Body of pancreas (tissue), 4 donors: ENCODE data around the gene MT3.

Source experiments
- POLR2A ChIP-seq, 3 donors: fragments of 450-650 bp; IDR thresholded peaks; one replicate each; pipeline ENCODE4 v1.6.1; 2016; ENCODE audit warnings: antibody characterized with exemption in 3 of 3, mild to moderate bottlenecking in 2 of 3
- TF ChIP-seq, protein P1 (sequence below), 7 experiments: fragments of 450-650 bp in 4 of 7; fragments of 200-600 bp in 3 of 7; sonication (generic) in 3 of 7; IDR thresholded peaks; one replicate each; pipeline ENCODE4 v1.5.1; 2016 to 2019; ENCODE audit warnings: antibody characterized with exemption in 7 of 7

DNA sequence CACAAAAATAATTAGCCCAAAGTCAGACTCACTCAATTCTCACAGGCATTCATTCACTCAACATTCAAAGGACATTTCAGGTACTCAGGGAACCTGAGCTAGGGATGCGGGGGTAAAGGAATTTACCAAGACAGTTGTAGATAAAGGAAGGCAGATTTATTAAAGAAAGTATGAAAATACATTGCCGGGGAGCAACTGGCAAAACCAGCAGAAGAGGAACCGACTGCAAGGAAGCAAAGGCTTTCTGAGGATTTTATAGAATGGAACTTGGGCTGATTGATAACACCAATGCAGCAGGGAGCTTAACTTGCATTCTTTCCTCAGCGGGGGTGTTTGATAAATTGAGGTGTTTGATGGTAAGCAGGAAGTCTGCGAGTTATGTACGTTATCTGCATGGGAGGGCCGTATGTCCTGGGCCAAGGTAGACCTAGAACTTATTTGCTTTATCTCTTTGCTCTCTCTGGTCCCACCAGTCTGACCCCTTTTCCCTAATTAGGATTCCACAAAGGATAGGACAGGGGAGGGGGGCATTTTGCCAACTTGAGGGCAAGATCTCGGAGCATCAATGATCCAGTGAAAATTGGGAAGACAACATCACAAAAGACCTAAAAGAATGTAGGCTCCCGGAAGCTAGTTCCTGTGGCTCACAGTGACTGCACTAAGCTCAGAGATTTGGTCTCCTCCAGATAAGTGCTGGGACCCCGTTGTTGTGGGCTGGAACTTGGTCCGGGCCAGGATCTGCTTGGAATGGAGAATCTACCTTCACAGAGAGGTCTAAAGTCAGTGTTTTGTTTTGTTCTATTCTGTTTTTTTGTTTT, 5.8 kb upstream of the MT3 start:
- TF ChIP-seq, protein P1, sequence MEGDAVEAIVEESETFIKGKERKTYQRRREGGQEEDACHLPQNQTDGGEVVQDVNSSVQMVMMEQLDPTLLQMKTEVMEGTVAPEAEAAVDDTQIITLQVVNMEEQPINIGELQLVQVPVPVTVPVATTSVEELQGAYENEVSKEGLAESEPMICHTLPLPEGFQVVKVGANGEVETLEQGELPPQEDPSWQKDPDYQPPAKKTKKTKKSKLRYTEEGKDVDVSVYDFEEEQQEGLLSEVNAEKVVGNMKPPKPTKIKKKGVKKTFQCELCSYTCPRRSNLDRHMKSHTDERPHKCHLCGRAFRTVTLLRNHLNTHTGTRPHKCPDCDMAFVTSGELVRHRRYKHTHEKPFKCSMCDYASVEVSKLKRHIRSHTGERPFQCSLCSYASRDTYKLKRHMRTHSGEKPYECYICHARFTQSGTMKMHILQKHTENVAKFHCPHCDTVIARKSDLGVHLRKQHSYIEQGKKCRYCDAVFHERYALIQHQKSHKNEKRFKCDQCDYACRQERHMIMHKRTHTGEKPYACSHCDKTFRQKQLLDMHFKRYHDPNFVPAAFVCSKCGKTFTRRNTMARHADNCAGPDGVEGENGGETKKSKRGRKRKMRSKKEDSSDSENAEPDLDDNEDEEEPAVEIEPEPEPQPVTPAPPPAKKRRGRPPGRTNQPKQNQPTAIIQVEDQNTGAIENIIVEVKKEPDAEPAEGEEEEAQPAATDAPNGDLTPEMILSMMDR (IDR thresholded peaks at IDR 0.05), result no peak
- TF ChIP-seq POLR2A (IDR thresholded peaks at IDR 0.05), result no peak
